Endodermal cell (in vitro differentiated cells): ENCODE results near the gene RRM2. TPM values are rescaled to one million over a fixed set of nuclear protein-coding genes. Genes with fewer than 3 reads are reported as not detected.

Experiments
- DNase-seq: peaks from one replicate; pipeline ENCODE4 v3.0.0-alpha.2; 2017
- H3K27ac ChIP-seq: 2 replicates; pipeline ENCODE4 v1.5.1; 2013; ENCODE audit warnings: mild to moderate bottlenecking, low read depth, low read length, moderate library complexity
- H3K27me3 ChIP-seq: 2 replicates; pipeline ENCODE4 v1.6.1; 2013; ENCODE audit warnings: mild to moderate bottlenecking, low read length, moderate library complexity; ENCODE audit not compliant: insufficient read depth, control insufficient read depth, poor library complexity, severe bottlenecking
- H3K36me3 ChIP-seq: 2 replicates; pipeline ENCODE4 v1.7.0; 2013; ENCODE audit warnings: mild to moderate bottlenecking, low read length, moderate library complexity; ENCODE audit not compliant: control insufficient read depth, insufficient read depth
- H3K4me1 ChIP-seq: one replicate; pipeline ENCODE4 v1.7.0; 2013; ENCODE audit warnings: low read length; ENCODE audit not compliant: control insufficient read depth, insufficient read depth
- H3K4me3 ChIP-seq: 2 replicates; pipeline ENCODE4 v1.5.1; 2013; ENCODE audit warnings: mild to moderate bottlenecking, low read length, moderate library complexity
- H3K9ac ChIP-seq: 2 replicates; pipeline ENCODE4 v1.6.1; 2013; ENCODE audit warnings: mild to moderate bottlenecking, low read length, moderate library complexity; ENCODE audit not compliant: poor library complexity, severe bottlenecking; ENCODE audit errors: extremely low read depth
- H3K9me3 ChIP-seq: 2 replicates; pipeline ENCODE4 v1.6.1; 2013; ENCODE audit warnings: mild to moderate bottlenecking, low read length, moderate library complexity; ENCODE audit not compliant: control insufficient read depth
- H3K27ac Mint-ChIP-seq: 2 replicates; pipeline ENCODE4 v1.8.0; 2020; ENCODE audit warnings: mixed read lengths
- H3K27me3 Mint-ChIP-seq: 2 replicates; pipeline ENCODE4 v1.8.0; 2021; ENCODE audit warnings: mild to moderate bottlenecking, mixed read lengths; ENCODE audit not compliant: insufficient read depth
- H3K36me3 Mint-ChIP-seq: 2 replicates; pipeline ENCODE4 v1.8.0; 2020; ENCODE audit warnings: low read depth, mixed read lengths
- H3K4me1 Mint-ChIP-seq: 2 replicates; pipeline ENCODE4 v1.8.0; 2020; ENCODE audit warnings: mixed read lengths
- H3K4me3 Mint-ChIP-seq: 2 replicates; pipeline ENCODE4 v1.8.0; 2020; ENCODE audit warnings: mild to moderate bottlenecking, moderate library complexity, mixed read lengths
- H3K9me3 Mint-ChIP-seq: 2 replicates; pipeline ENCODE4 v1.8.0; 2020; ENCODE audit warnings: mild to moderate bottlenecking, mixed read lengths
- WGBS, 2 experiments: methylation state at CpG; one replicate each; pipeline versions ENCODE4 v1.1.5 to v1.1.7; 2013; ENCODE audit warnings: missing lambda C conversion rate in 2 of 2, mixed read lengths in 1 of 2; ENCODE audit not compliant: insufficient coverage in 1 of 2, insufficient read length in 1 of 2; 5-methylcytosine and 5-hydroxymethylcytosine counted together
- total RNA-seq, 2 donors: library from RNA; stranded (reverse); fragmentation: NEBNext Ultra II Directional in 1 of 2; extraction: Animal tissue kit (Norgen Biotek cat#: 25700) in 1 of 2; gene quantifications; 2 replicates in 1 of 2; 3 replicates in 1 of 2; pipeline ENCODE4 v1.2.1, GENCODE V29; 2021
- TF ChIP-seq, protein P1 (sequence below): fragments of 200-600 bp; sonication (generic); conservative IDR thresholded peaks from 2 replicates; pipeline ENCODE4 v1.5.0; 2021; ENCODE audit warnings: antibody characterized with exemption, mild to moderate bottlenecking

Gene RRM2
- total RNA-seq, 2 donors from 2014 or later, result 142 to 157 TPM

DNA sequence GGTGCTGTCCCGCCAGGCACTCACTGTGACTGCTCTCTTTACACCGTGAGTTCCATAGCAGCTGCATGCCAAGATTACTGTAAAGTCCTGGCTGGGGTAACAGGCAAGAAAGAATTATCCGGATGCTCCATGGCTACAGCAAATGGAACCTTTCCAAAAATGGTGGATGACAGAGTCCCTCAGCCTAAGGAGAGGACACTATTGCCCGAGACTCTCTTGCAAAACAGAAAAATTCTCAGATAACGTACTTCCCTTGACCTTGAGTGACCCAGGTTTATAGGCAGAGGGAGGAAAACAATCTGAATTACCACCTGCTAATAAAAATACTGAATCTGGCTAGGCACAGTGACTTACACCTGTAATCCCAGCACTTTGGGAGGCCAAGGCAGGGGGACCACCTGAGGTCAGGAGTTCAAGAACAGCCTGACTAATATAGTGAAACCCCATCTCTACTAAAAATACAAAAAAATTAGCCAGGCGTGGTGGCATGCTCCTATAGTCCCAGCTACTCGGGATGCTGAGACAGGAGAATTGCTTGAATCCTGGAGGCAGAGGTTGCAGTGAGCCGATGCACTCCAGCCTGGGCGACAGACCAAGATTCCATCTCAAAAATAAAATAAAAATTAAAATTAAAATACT lies 46.8 kb upstream of the RRM2 start:
- Mint-ChIP-seq H3K27me3 (peaks cover 50% of the 10 kb centered on the region), H3K4me1 (peaks cover 8% of the 10 kb centered on the region), H3K4me3 (no peak overlapping the region), H3K36me3 (no peaks in the 10 kb centered on the region), H3K27ac (no peak overlapping the region), H3K9me3 (no peaks in the 10 kb centered on the region)
- Histone ChIP-seq H3K9ac (no peak overlapping the region), H3K9me3 (no peaks in the 10 kb centered on the region), H3K27ac (no peak overlapping the region), H3K27me3 (peaks cover 59% of the 10 kb centered on the region), H3K4me3 (no peak overlapping the region), H3K36me3 (no peaks in the 10 kb centered on the region), H3K4me1 (no peaks in the 10 kb centered on the region)
- 84 to 90% methylated on average over 7 to 9 of the region's 9 CpGs for WGBS, 2 experiments
- TF ChIP-seq, protein P1, sequence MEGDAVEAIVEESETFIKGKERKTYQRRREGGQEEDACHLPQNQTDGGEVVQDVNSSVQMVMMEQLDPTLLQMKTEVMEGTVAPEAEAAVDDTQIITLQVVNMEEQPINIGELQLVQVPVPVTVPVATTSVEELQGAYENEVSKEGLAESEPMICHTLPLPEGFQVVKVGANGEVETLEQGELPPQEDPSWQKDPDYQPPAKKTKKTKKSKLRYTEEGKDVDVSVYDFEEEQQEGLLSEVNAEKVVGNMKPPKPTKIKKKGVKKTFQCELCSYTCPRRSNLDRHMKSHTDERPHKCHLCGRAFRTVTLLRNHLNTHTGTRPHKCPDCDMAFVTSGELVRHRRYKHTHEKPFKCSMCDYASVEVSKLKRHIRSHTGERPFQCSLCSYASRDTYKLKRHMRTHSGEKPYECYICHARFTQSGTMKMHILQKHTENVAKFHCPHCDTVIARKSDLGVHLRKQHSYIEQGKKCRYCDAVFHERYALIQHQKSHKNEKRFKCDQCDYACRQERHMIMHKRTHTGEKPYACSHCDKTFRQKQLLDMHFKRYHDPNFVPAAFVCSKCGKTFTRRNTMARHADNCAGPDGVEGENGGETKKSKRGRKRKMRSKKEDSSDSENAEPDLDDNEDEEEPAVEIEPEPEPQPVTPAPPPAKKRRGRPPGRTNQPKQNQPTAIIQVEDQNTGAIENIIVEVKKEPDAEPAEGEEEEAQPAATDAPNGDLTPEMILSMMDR, result no peak
- DNase-seq, result no peak

DNA sequence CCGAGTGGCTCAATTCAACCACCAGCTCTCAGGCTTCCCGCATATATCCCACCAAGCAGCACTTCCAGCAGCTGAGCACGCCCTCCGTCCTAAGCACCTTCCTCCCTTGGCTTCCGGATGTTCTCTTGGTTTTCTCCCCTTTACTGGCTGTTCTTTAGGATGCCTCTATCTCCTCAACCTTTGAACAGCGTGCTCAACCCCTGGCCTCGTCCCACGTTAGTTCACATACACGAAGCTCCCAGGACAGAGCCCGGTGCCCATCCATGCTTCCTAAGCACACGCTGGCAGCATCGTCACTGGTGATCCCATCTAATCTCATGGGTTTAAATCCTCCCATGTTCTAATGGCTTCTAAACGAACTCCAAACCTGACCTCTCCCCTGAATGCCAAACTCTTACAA lies 46.0 kb upstream of the RRM2 start:
- H3K4me3 ChIP-seq, result no peak overlapping the region
- H3K9ac ChIP-seq, result no peak overlapping the region

GRCh38 chr2:10076988-10077527 lies 45.5 kb upstream of the RRM2 start:
- Mint-ChIP-seq H3K27ac (no peak overlapping the region), H3K36me3 (no peaks in the 10 kb centered on the region), H3K4me3 (no peak overlapping the region), H3K27me3 (peaks cover 64% of the 10 kb centered on the region), H3K9me3 (no peaks in the 10 kb centered on the region), H3K4me1 (peaks cover 8% of the 10 kb centered on the region)
- TF ChIP-seq, protein P1, result no peak
- Histone ChIP-seq H3K9me3 (no peaks in the 10 kb centered on the region), H3K4me3 (no peak overlapping the region), H3K36me3 (no peaks in the 10 kb centered on the region), H3K27me3 (peaks cover 72% of the 10 kb centered on the region), H3K27ac (no peak overlapping the region), H3K9ac (no peak overlapping the region), H3K4me1 (no peaks in the 10 kb centered on the region)
- 93 to 100% methylated on average over 1 to 5 of the region's 5 CpGs for WGBS, 2 experiments
- no peak for DNase-seq

More for the DNA sequence above, 46.0 kb upstream of the RRM2 start:
- TF ChIP-seq, protein P1, result no peak
- no peak overlapping the region for H3K27ac ChIP-seq
- Mint-ChIP-seq H3K27ac (no peak overlapping the region), H3K4me1 (peaks cover 8% of the 10 kb centered on the region), H3K4me3 (no peak overlapping the region), H3K36me3 (no peaks in the 10 kb centered on the region), H3K27me3 (peaks cover 58% of the 10 kb centered on the region), H3K9me3 (no peaks in the 10 kb centered on the region)
- no peak for DNase-seq
- H3K36me3 ChIP-seq, result no peaks in the 10 kb centered on the region
- 86 to 87% methylated on average over 12 to 13 of the region's 13 CpGs for WGBS, 2 experiments
- no peaks in the 10 kb centered on the region for H3K9me3 ChIP-seq
- H3K27me3 ChIP-seq, result peaks cover 67% of the 10 kb centered on the region
- no peaks in the 10 kb centered on the region for H3K4me1 ChIP-seq
